ENCODE data around the gene ANKRD60.

DNA sequence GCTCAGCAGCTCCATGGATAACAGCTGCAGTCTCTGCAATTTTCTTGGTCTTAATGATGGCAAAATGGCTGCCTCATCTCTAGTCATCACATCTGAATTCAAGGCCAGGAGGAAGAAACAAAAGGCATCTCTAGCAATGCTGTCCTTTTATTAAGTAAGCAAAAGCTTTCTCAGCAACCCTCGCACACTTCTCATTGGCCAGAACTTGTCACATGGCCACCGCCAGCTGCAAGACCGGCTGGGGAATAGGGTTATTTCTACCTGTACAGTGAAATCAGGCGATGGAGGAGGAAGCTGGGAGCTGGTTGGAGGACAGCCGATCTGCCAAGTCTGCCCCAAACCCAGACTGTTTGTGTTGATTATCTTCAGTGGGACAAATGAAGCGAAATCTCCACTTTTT is 33.4 kb downstream of the ANKRD60 start:
- TF ChIP-seq CTCF (IDR thresholded peaks at IDR 0.05; ENCODE audit: borderline replicate concordance, extremely low read depth, low read length, poor library complexity, severe bottlenecking) = no peak
- no peak for TF ChIP-seq EZH2 (IDR thresholded peaks at IDR 0.05; ENCODE audit: borderline replicate concordance, low read depth, low read length, severe bottlenecking)
